Transverse colon (tissue), 4 donors: ENCODE results near the gene TTLL9. TPM values are rescaled to one million over a fixed set of nuclear protein-coding genes. Genes with fewer than 3 reads are reported as not detected.

ENCODE experiments used
- DNase-seq: peaks from one replicate; pipeline ENCODE4 v3.0.0-alpha.2; 2019
- H3K27ac ChIP-seq, 4 donors: fragments of 200-600 bp; sonication (generic); 2 replicates each; pipeline ENCODE4 v1.5.1; 2016 to 2018; ENCODE audit warnings: inconsistent platforms in 4 of 4
- H3K27me3 ChIP-seq: fragments of 200-600 bp; sonication (generic); 2 replicates; pipeline ENCODE4 v1.5.1; 2017; ENCODE audit warnings: inconsistent platforms
- H3K36me3 ChIP-seq, 4 donors: fragments of 200-600 bp; sonication (generic); 2 replicates each; pipeline ENCODE4 v1.5.1; 2017 to 2019; ENCODE audit warnings: inconsistent platforms in 4 of 4
- H3K4me1 ChIP-seq, 4 donors: fragments of 200-600 bp; sonication (generic); 2 replicates each; pipeline ENCODE4 v1.5.1; 2017 to 2020; ENCODE audit warnings: inconsistent platforms in 4 of 4
- H3K4me3 ChIP-seq, 4 donors: fragments of 200-600 bp; sonication (generic); 1 replicate in 1 of 4; 2 replicates in 3 of 4; pipeline versions ENCODE4 v1.5.1 to v1.6.1; 2017 to 2019; ENCODE audit warnings: inconsistent platforms in 4 of 4
- H3K9me3 ChIP-seq, 2 donors: fragments of 200-600 bp; sonication (generic); 2 replicates each; pipeline ENCODE4 v1.5.1; 2017 to 2019; ENCODE audit warnings: inconsistent platforms in 2 of 2
- EP300 ChIP-seq: sonication (generic); formaldehyde crosslinking; IDR thresholded peaks from one replicate; pipeline ENCODE4 v1.6.1; 2017; ENCODE audit warnings: antibody characterized with exemption, low read depth
- POLR2A ChIP-seq: fragments of 450-650 bp; IDR thresholded peaks from one replicate; pipeline ENCODE4 v1.6.1; 2016; ENCODE audit warnings: antibody characterized with exemption, mild to moderate bottlenecking, moderate library complexity
- POLR2AphosphoS5 ChIP-seq, 3 donors: sonication (generic); formaldehyde crosslinking; IDR thresholded peaks; one replicate each; pipeline ENCODE4 v1.6.1; 2016; ENCODE audit warnings: antibody characterized with exemption in 3 of 3
- WGBS, 2 donors: methylation state at CpG; one replicate each; pipeline ENCODE4 v1.1.5; 2018; ENCODE audit warnings: low coverage in 1 of 2; 5-methylcytosine and 5-hydroxymethylcytosine counted together
- in situ Hi-C, 4 donors: fragments of 200-750 bp; cut with MboI; loops; one replicate each; pipeline versions ENCODE4 v1.15.0 to v1.15.1; 2017; ENCODE audit warnings: low sequenced_read_pairs in 3 of 4, low pct_ligation_motif_present in 1 of 4, low pct_unique_long_range_greater_than_20kb in 1 of 4
- intact Hi-C: fragments of 100-400 bp; cut with DNase I; formaldehyde crosslinking; loops from one replicate; pipeline ENCODE4 v1.15.1; 2023; ENCODE audit warnings: low total_unique reads
- total RNA-seq, 4 donors: library from RNA; depleted of rRNA; stranded (reverse); fragments of >200 nt; gene quantifications; one replicate each; pipeline ENCODE4 v1.1.0, GENCODE V29; 2016
- TF ChIP-seq, protein P1 (sequence below), 5 experiments: fragments of 200-600 bp in 3 of 5; fragments of 450-650 bp in 2 of 5; sonication (generic) in 3 of 5; IDR thresholded peaks; 1 replicate in 2 of 5; 2 replicates in 3 of 5; pipeline ENCODE4 v1.5.1; 2016 to 2017; ENCODE audit warnings: antibody characterized with exemption in 5 of 5, inconsistent platforms in 3 of 5, mild to moderate bottlenecking in 2 of 5, moderate library complexity in 1 of 5

Gene TTLL9
- total RNA-seq, 4 donors from 2014 or later = not detected

DNA sequence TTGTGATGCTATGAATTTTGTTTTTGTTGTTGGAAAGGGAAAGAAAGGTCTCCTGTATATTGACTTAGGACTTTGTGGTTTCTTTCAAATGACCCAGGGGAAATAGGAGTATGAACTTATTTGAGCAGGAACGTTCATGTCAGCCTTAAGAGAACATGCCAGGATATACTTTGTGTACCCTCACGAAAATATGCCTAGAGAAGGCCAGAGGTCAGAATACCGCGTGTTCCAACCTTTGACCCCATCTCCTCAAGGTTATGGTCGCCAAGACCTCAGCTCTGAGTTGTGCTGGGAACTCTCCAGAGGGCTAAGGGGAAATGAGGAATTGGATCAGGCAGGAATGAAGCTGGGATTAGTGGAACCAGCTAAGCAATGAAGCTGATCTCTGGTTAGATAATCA lies 11.5 kb downstream of the TTLL9 start:
- Histone ChIP-seq H3K27me3 (no peaks in the 10 kb centered on the region), H3K27ac (no peak overlapping the region), H3K4me1 (peaks cover 0 to 10% (median 2%) of the 10 kb centered on the region in 4 donors), H3K4me3 (no peak overlapping the region), H3K36me3 (no peaks in the 10 kb centered on the region), H3K9me3 (no peaks in the 10 kb centered on the region)
- TF ChIP-seq POLR2A = no peak
- in situ Hi-C loops = no loop called here
- no peak for DNase-seq
- intact Hi-C loops = no loop called here
- 52% methylated on average over 5 of the region's 5 CpGs; no CpG with 5 or more reads in 1 of the 2 donors for WGBS, 2 donors

GRCh38 chr20:31883829-31884228 lies 13.4 kb downstream of the TTLL9 start:
- Histone ChIP-seq H3K27me3 (no peaks in the 10 kb centered on the region), H3K27ac (no peak overlapping the region), H3K4me3 (no peak overlapping the region), H3K9me3 (no peaks in the 10 kb centered on the region), H3K4me1 (peaks cover 0 to 10% (median 2%) of the 10 kb centered on the region in 4 donors), H3K36me3 (no peaks in the 10 kb centered on the region)
- in situ Hi-C loops = no loop called here
- intact Hi-C loops = no loop called here
- no peak for TF ChIP-seq POLR2A
- TF ChIP-seq, protein P1, sequence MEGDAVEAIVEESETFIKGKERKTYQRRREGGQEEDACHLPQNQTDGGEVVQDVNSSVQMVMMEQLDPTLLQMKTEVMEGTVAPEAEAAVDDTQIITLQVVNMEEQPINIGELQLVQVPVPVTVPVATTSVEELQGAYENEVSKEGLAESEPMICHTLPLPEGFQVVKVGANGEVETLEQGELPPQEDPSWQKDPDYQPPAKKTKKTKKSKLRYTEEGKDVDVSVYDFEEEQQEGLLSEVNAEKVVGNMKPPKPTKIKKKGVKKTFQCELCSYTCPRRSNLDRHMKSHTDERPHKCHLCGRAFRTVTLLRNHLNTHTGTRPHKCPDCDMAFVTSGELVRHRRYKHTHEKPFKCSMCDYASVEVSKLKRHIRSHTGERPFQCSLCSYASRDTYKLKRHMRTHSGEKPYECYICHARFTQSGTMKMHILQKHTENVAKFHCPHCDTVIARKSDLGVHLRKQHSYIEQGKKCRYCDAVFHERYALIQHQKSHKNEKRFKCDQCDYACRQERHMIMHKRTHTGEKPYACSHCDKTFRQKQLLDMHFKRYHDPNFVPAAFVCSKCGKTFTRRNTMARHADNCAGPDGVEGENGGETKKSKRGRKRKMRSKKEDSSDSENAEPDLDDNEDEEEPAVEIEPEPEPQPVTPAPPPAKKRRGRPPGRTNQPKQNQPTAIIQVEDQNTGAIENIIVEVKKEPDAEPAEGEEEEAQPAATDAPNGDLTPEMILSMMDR (IDR thresholded peaks at IDR 0.05) = no peak
- TF ChIP-seq EP300 = no peak
- no peak for TF ChIP-seq POLR2AphosphoS5 (IDR thresholded peaks at IDR 0.05)
- DNase-seq = no peak

- Histone ChIP-seq H3K27ac (no peak overlapping the region), H3K27me3 (no peaks in the 10 kb centered on the region), H3K4me1 (no peaks in the 10 kb centered on the region), H3K36me3 (no peaks in the 10 kb centered on the region), H3K9me3 (no peaks in the 10 kb centered on the region), H3K4me3 (no peak overlapping the region)
- TF ChIP-seq EP300 (no peak), POLR2AphosphoS5 (IDR thresholded peaks at IDR 0.05) (no peak)
- TF ChIP-seq, protein P1 (IDR thresholded peaks at IDR 0.05) = no peak
- WGBS, 2 donors = 72 to 75% methylated on average over 4 to 8 of the region's 8 CpGs
- DNase-seq = no peak
- in situ Hi-C loops (no loop called here), intact Hi-C loops (no loop called here)
These were observed 20.2 kb downstream of the TTLL9 start for GRCh38 chr20:31890646-31891045.

DNA sequence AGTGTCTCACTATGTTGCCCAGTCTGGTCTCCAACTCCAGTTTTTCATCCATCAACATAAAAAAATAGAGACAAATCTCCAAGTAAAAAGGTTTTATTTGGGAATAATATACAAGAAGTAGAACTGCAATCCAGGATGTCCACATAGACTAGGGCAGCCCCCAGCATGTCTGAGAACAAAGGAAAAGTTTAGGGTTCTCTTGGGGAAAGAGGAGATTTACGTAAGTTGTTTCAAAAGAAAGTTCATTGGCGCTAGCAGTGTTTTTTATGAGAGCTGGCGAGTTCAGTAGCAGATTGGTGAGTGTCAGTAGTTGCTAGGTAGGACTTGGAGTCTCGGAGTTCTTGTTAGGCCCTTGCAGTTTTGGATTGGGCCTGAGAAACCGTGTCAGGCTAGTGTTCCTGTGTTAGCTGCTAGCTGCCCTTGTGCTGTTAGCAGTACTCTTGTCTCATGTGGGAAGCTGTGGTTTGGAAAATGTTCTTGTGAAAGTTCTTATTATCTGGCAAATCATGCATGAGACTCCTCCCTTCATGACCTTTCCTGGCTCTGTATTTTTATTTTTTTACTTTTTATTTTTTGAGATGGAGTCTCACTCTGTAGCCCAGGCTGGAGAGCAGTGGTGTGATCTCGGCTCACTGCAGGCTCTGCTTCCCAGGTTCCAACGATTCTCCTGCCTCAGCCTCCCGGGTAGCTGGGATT lies 24.7 kb downstream of the TTLL9 start:
- Histone ChIP-seq H3K4me1 (no peaks in the 10 kb centered on the region), H3K9me3 (no peaks in the 10 kb centered on the region), H3K36me3 (no peaks in the 10 kb centered on the region), H3K27ac (peak overlapping the region in 3 of 4 donors; percentile 31 to 73 (median 49)), H3K4me3 (no peak overlapping the region), H3K27me3 (no peaks in the 10 kb centered on the region)
- intact Hi-C loops (no loop called here), in situ Hi-C loops (no loop called here)
- WGBS, 2 donors = 0 to 41% methylated on average over 1 to 8 of the region's 8 CpGs
- no peak for TF ChIP-seq POLR2AphosphoS5 (IDR thresholded peaks at IDR 0.05)
- no peak for TF ChIP-seq EP300
- TF ChIP-seq POLR2A = no peak
- TF ChIP-seq, protein P1 (IDR thresholded peaks at IDR 0.05) = no peak
- peak; percentile 45 for DNase-seq

DNA sequence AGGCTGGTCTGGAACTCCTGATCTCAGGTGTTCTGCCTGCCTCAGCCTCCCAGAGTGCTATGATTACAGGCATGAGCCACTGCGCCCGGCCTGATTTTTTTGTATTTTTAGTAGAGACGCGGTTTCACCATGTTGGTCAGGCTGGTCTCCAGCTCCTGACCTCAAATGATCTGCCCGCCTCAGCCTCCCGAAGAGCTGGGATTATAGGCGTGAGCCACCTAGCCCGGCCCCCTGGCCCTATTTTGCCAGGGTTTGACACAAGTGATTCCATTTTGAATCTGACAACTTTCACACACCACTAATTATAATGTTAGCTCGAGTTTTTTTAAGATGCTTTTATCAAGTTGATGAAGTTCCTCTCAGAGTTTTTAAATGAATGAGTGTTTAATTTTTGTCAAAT lies 25.6 kb downstream of the TTLL9 start:
- Histone ChIP-seq H3K4me1 (no peaks in the 10 kb centered on the region), H3K27me3 (no peaks in the 10 kb centered on the region), H3K4me3 (no peak overlapping the region), H3K27ac (peak overlapping the region in 1 of 4 donors; percentile 49), H3K36me3 (no peaks in the 10 kb centered on the region), H3K9me3 (no peaks in the 10 kb centered on the region)
- intact Hi-C loops (no loop called here), in situ Hi-C loops (no loop called here)
- TF ChIP-seq, protein P1 (IDR thresholded peaks at IDR 0.05) = no peak
- TF ChIP-seq POLR2A (no peak), EP300 (no peak), POLR2AphosphoS5 (IDR thresholded peaks at IDR 0.05) (no peak)
- WGBS, 2 donors = 73 to 91% methylated on average over 2 to 9 of the region's 9 CpGs
- DNase-seq = no peak
